ENCODE measurements around the gene ARHGEF11.

DNA sequence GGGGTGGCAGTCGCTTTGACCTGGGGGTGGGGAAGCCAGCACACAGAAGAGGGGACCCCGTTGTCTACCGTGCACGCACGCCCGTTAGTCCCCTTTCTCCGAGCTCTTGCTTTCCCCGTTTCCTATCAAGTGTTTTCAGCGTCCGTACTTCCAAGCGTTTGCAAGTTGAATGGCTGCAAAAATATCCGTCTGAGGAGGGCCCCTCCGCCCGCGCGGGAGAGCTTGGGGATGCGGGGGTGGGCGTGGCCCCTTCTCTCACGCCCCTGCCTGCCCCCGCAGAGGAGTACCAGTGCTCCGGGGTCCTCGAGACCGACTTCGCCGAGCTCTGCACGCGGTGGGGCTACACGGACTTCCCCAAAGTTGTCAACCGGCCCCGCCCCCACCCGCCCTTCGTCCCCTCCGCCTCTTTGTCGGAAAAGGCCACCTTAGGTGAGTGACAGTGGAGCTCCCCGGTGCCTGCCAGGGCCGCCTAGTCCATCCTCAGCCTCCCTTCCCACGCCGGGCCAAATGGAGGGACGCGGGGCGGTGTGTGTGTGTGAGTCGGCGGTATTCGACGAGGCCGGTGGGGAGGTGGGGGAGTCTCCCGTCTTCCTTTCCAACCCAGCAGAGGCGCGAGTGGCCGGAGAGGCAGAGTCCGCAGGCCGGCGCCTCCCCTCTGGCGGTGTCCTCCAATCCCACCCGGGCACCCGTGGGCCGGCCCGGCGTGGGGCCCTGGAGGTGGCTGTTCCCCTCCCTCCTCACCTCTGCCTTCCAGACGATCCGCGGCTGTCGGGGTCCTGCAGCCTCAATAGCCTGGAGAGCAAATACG lies 121.7 kb downstream of the ARHGEF11 start:
- TF ChIP-seq E2F5 (CRISPR knock-in tag; IDR thresholded peaks at IDR 0.05) (no peak), GABPB1 (CRISPR knock-in tag; IDR thresholded peaks at IDR 0.05) (no peak), CTCF (IDR thresholded peaks at IDR 0.05) (no peak), FOXK1 (CRISPR knock-in tag; IDR thresholded peaks at IDR 0.05) (no peak), FOXJ3 (CRISPR knock-in tag; IDR thresholded peaks at IDR 0.05; ENCODE audit: borderline replicate concordance) (no peak), SMAD4 (CRISPR knock-in tag; IDR thresholded peaks at IDR 0.05) (no peak), TCF7 (CRISPR knock-in tag; IDR thresholded peaks at IDR 0.05; ENCODE audit: low read depth) (no peak), NFE2L1 (CRISPR knock-in tag; IDR thresholded peaks at IDR 0.05) (no peak), FOXP1 (CRISPR knock-in tag; IDR thresholded peaks at IDR 0.05; ENCODE audit: borderline replicate concordance) (no peak)
- TF ChIP-seq, protein P1, sequence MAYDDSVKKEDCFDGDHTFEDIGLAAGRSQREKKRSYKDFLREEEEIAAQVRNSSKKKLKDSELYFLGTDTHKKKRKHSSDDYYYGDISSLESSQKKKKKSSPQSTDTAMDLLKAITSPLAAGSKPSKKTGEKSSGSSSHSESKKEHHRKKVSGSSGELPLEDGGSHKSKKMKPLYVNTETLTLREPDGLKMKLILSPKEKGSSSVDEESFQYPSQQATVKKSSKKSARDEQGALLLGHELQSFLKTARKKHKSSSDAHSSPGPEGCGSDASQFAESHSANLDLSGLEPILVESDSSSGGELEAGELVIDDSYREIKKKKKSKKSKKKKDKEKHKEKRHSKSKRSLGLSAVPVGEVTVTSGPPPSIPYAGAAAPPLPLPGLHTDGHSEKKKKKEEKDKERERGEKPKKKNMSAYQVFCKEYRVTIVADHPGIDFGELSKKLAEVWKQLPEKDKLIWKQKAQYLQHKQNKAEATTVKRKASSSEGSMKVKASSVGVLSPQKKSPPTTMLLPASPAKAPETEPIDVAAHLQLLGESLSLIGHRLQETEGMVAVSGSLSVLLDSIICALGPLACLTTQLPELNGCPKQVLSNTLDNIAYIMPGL (CRISPR knock-in tag; IDR thresholded peaks at IDR 0.05), result no peak
